Progenitor cell of endocrine pancreas (in vitro differentiated cells): ENCODE measurements around the gene SLC25A19. TPM values are rescaled to one million over a fixed set of nuclear protein-coding genes. Genes with fewer than 3 reads are reported as not detected.

Experiments
- DNase-seq: peaks from one replicate; pipeline ENCODE4 v3.0.0; 2021; ENCODE audit warnings: low spot score; ENCODE audit not compliant: unreplicated experiment
- H3K27ac Mint-ChIP-seq: 2 replicates; pipeline ENCODE4 v1.8.0; 2021; ENCODE audit warnings: mild to moderate bottlenecking, moderate library complexity, mixed read lengths
- H3K27me3 Mint-ChIP-seq: 2 replicates; pipeline ENCODE4 v1.8.0; 2021; ENCODE audit warnings: mixed read lengths
- H3K36me3 Mint-ChIP-seq: 2 replicates; pipeline ENCODE4 v1.8.0; 2022; ENCODE audit warnings: mixed read lengths; ENCODE audit not compliant: insufficient read depth
- H3K4me1 Mint-ChIP-seq: 2 replicates; pipeline ENCODE4 v1.8.0; 2021; ENCODE audit warnings: low read depth, mixed read lengths
- H3K4me3 Mint-ChIP-seq: 2 replicates; pipeline ENCODE4 v1.8.0; 2021; ENCODE audit warnings: low read depth, mild to moderate bottlenecking, moderate library complexity, mixed read lengths
- H3K9me3 Mint-ChIP-seq: 2 replicates; pipeline ENCODE4 v1.8.0; 2021; ENCODE audit warnings: low read depth, mixed read lengths
- long read RNA-seq: library from polyadenylated mRNA; unstranded; transcript quantifications from one replicate; pipeline ENCODE4 v2.0.0, GENCODE V29; 2020
- total RNA-seq: library from RNA; stranded (reverse); gene quantifications from 2 replicates; pipeline ENCODE4 v1.2.1, GENCODE V29; 2021
- TF ChIP-seq, protein P1 (sequence below): fragments of 200-600 bp; sonication (generic); IDR thresholded peaks from one replicate; pipeline ENCODE4 v1.5.0; 2021; ENCODE audit warnings: antibody characterized with exemption, mild to moderate bottlenecking; ENCODE audit not compliant: unreplicated experiment

SLC25A19 gene
- total RNA-seq: 14.1 and 18.4 TPM in 2 replicates
- long read RNA-seq, transcript SLC25A19-205 (7 exons, 1,496 nt): minor isoform, 6 of 35 reads
- long read RNA-seq, transcript SLC25A19-210 (8 exons, 1,554 nt): major isoform, 12 of 35 reads
- long read RNA-seq, transcript SLC25A19-204 (8 exons, 1,587 nt): minor isoform, 5 of 35 reads
- long read RNA-seq, partial matches to known transcripts: 3 of 35 reads
- long read RNA-seq, other reads (novel, unspliced or antisense): 8 of 35 reads

- TF ChIP-seq, protein P1, sequence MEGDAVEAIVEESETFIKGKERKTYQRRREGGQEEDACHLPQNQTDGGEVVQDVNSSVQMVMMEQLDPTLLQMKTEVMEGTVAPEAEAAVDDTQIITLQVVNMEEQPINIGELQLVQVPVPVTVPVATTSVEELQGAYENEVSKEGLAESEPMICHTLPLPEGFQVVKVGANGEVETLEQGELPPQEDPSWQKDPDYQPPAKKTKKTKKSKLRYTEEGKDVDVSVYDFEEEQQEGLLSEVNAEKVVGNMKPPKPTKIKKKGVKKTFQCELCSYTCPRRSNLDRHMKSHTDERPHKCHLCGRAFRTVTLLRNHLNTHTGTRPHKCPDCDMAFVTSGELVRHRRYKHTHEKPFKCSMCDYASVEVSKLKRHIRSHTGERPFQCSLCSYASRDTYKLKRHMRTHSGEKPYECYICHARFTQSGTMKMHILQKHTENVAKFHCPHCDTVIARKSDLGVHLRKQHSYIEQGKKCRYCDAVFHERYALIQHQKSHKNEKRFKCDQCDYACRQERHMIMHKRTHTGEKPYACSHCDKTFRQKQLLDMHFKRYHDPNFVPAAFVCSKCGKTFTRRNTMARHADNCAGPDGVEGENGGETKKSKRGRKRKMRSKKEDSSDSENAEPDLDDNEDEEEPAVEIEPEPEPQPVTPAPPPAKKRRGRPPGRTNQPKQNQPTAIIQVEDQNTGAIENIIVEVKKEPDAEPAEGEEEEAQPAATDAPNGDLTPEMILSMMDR: peak; percentile 50
- peaks cover 8% of the 10 kb centered on the region for H3K4me1 Mint-ChIP-seq
- H3K4me3 Mint-ChIP-seq: peak within 1 kb of the TSS; percentile 88
- no peaks in the 10 kb centered on the region for H3K9me3 Mint-ChIP-seq
- no peaks in the 10 kb centered on the region for H3K36me3 Mint-ChIP-seq
- no peaks in the 10 kb centered on the region for H3K27me3 Mint-ChIP-seq
- DNase-seq: peak; percentile 90
- H3K27ac Mint-ChIP-seq: peak within 1 kb of the TSS; percentile 95
Observed at GRCh38 chr17:75289115-75289831, at the start of gene SLC25A19. Gene SLC25A19 (minus strand): TSS chr17:75289433. CDS start chr17:75286764, 2,669 bp downstream.

GRCh38 chr17:75338335-75338734 is 49.1 kb upstream of the SLC25A19 start:
- Mint-ChIP-seq H3K4me1 (peaks cover 32% of the 10 kb centered on the region), H3K4me3 (no peak overlapping the region), H3K27ac (peak overlapping the region; percentile 84), H3K9me3 (no peaks in the 10 kb centered on the region), H3K36me3 (peaks cover 2% of the 10 kb centered on the region), H3K27me3 (no peaks in the 10 kb centered on the region)
- DNase-seq: no peak
- TF ChIP-seq, protein P1: no peak

DNA sequence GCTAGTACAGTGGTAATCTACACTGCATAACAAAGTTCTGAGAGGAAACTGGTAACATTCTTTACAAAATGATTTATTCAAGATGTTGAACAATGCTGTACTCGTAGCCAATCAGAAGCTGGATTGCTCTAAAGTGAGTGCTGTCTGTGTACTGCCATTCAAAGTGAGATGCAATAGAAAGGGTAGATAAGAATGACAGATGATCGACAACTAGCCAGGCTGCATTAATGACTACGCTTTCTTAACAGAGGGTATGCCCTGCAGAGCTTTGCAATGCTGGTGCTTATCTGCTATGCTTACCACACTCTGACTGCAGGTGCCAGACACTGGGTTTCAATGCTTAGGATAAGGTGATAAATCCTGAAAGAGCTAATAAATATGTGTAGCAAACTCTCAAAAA is 46.1 kb upstream of the SLC25A19 start:
- Mint-ChIP-seq H3K27ac (peak overlapping the region; percentile 71), H3K4me3 (no peak overlapping the region), H3K36me3 (peaks cover 2% of the 10 kb centered on the region), H3K27me3 (no peaks in the 10 kb centered on the region), H3K4me1 (peaks cover 24% of the 10 kb centered on the region), H3K9me3 (no peaks in the 10 kb centered on the region)
- DNase-seq: no peak
- TF ChIP-seq, protein P1: no peak

- TF ChIP-seq, protein P1: no peak
- Mint-ChIP-seq H3K27me3 (no peaks in the 10 kb centered on the region), H3K36me3 (no peaks in the 10 kb centered on the region), H3K4me3 (no peak overlapping the region), H3K9me3 (no peaks in the 10 kb centered on the region), H3K27ac (no peak overlapping the region), H3K4me1 (peaks cover 24% of the 10 kb centered on the region)
- no peak for DNase-seq
Observed at GRCh38 chr17:75334723-75335122, 45.5 kb upstream of the SLC25A19 start.

GRCh38 chr17:75331671-75332070 is 42.4 kb upstream of the SLC25A19 start:
- Mint-ChIP-seq H3K36me3 (peaks cover 1% of the 10 kb centered on the region), H3K9me3 (no peaks in the 10 kb centered on the region), H3K27ac (no peak overlapping the region), H3K4me1 (peaks cover 18% of the 10 kb centered on the region), H3K4me3 (no peak overlapping the region), H3K27me3 (no peaks in the 10 kb centered on the region)
- DNase-seq: no peak
- TF ChIP-seq, protein P1: no peak
